ENCODE measurements around the gene F12.
A peak's percentile ranks its signal among the peaks of the same experiment; 100 is the strongest.

The F12 gene

DNA sequence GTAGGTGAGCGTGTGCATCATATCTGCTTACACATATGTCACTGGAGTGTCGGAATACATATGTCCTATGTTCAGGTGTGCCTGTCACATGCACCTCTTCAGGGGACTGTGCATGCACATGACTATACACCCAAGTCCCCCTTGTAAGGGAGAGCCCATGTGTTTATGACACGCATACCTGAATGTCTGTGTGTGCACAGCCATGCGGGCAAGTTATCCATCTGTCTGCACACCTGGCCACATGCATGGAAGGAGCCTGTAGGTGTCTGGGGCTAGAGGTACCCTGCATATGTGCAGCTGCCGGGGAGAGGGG lies 52.3 kb downstream of the F12 start:
- H2BK12ac ChIP-seq (ENCODE audit: low read length), result no peak overlapping the region
- H3K27ac ChIP-seq (ENCODE audit: low read depth, low read length), result no peak overlapping the region
- no peak overlapping the region for H3K18ac ChIP-seq (ENCODE audit: low read length)
- H2BK5ac ChIP-seq (ENCODE audit: low read depth, low read length, poor library complexity), result no peak overlapping the region
- no peaks in the 10 kb centered on the region for H3K36me3 ChIP-seq (ENCODE audit: control insufficient read depth in 1 of 2, insufficient read depth in 2 of 2, low read length in 2 of 2)
- H3K4me3 ChIP-seq (ENCODE audit: low read depth, low read length), result no peak overlapping the region
- no peak overlapping the region for H4K8ac ChIP-seq (ENCODE audit: low read depth, low read length)
- no peak overlapping the region for H3K23ac ChIP-seq (ENCODE audit: low read length)
- no CpG with 5 or more reads among the region's 5 CpGs for WGBS (ENCODE audit: extremely low coverage, insufficient coverage, insufficient read length)
- no peaks in the 10 kb centered on the region for H3K79me2 ChIP-seq (ENCODE audit: control insufficient read depth, insufficient read depth, low read length, poor library complexity)
- H3K9ac ChIP-seq (ENCODE audit: low read length), result no peak overlapping the region
- no peaks in the 10 kb centered on the region for H3K9me3 ChIP-seq (ENCODE audit: insufficient read depth, low read depth, low read length)
- peaks cover 1 to 2% of the 10 kb centered on the region in 2 experiments for H3K4me1 ChIP-seq (ENCODE audit: control insufficient read depth in 1 of 2, insufficient read depth in 2 of 2, low read length in 2 of 2)
- H3K4ac ChIP-seq (ENCODE audit: low read depth, low read length), result no peak overlapping the region
- H2AFZ ChIP-seq (ENCODE audit: insufficient read depth, low read length, poor library complexity), result no peak overlapping the region
- H3K14ac ChIP-seq (ENCODE audit: low read length), result no peak overlapping the region
- H3K27me3 ChIP-seq (ENCODE audit: insufficient read depth, low read length), result no peaks in the 10 kb centered on the region
- DNase-seq, result peak; percentile 54 to 73
- peaks cover under 1% of the 10 kb centered on the region for H3K79me1 ChIP-seq (ENCODE audit: low read length)
- H2AK5ac ChIP-seq (ENCODE audit: low read length), result no peak overlapping the region
- H2BK120ac ChIP-seq (ENCODE audit: insufficient read depth, low read length, poor library complexity), result no peak overlapping the region
- H3K4me2 ChIP-seq (ENCODE audit: low read length), result no peak overlapping the region
- no peak overlapping the region for H4K91ac ChIP-seq (ENCODE audit: low read depth, low read length)
- H4K12ac ChIP-seq (ENCODE audit: low read depth, low read length), result no peak overlapping the region

DNA sequence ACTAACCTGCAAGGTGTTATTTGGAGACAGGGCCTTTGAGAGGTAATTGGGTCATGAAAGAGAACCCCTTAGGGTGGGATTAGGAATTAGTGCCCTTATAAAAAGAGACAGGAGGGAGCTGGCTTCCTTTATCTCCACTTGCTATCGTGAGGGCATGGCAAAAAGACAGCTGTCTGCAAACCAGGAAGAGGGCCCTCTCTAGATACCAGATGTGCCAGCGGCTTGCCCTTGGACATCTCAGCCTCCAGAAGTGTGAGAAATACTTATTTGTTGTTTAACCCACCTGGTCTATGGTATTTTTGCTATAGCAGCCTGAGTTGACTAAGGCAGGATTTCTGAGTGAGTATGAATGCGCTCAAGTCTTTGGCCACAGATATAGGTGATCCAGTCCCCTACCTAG lies 52.6 kb downstream of the F12 start:
- peaks cover 3% of the 10 kb centered on the region for H3K79me1 ChIP-seq (ENCODE audit: low read length)
- no peaks in the 10 kb centered on the region for H3K27me3 ChIP-seq (ENCODE audit: insufficient read depth, low read length)
- H2AK5ac ChIP-seq (ENCODE audit: low read length), result no peak overlapping the region
- no peak overlapping the region for H3K14ac ChIP-seq (ENCODE audit: low read length)
- H3K4me2 ChIP-seq (ENCODE audit: low read length), result no peak overlapping the region
- no peak overlapping the region for H3K4me3 ChIP-seq (ENCODE audit: low read depth, low read length)
- no peaks in the 10 kb centered on the region for H3K9me3 ChIP-seq (ENCODE audit: insufficient read depth, low read depth, low read length)
- H3K4ac ChIP-seq (ENCODE audit: low read depth, low read length), result no peak overlapping the region
- peaks cover 1% of the 10 kb centered on the region for H3K79me2 ChIP-seq (ENCODE audit: control insufficient read depth, insufficient read depth, low read length, poor library complexity)
- no peak overlapping the region for H3K23ac ChIP-seq (ENCODE audit: low read length)
- no peak overlapping the region for H3K27ac ChIP-seq (ENCODE audit: low read depth, low read length)
- no peak overlapping the region for H2AFZ ChIP-seq (ENCODE audit: insufficient read depth, low read length, poor library complexity)
- H2BK5ac ChIP-seq (ENCODE audit: low read depth, low read length, poor library complexity), result no peak overlapping the region
- no peak overlapping the region for H2BK12ac ChIP-seq (ENCODE audit: low read length)
- H3K9ac ChIP-seq (ENCODE audit: low read length), result no peak overlapping the region
- no peak overlapping the region for H2BK120ac ChIP-seq (ENCODE audit: insufficient read depth, low read length, poor library complexity)
- no peak overlapping the region for H4K8ac ChIP-seq (ENCODE audit: low read depth, low read length)
- H4K12ac ChIP-seq (ENCODE audit: low read depth, low read length), result no peak overlapping the region
- WGBS (ENCODE audit: extremely low coverage, insufficient coverage, insufficient read length), result no CpG with 5 or more reads among the region's 3 CpGs
- no peak overlapping the region for H3K18ac ChIP-seq (ENCODE audit: low read length)
- peaks cover 3 to 4% of the 10 kb centered on the region in 2 experiments for H3K4me1 ChIP-seq (ENCODE audit: control insufficient read depth in 1 of 2, insufficient read depth in 2 of 2, low read length in 2 of 2)
- H4K91ac ChIP-seq (ENCODE audit: low read depth, low read length), result no peak overlapping the region
- H3K36me3 ChIP-seq (ENCODE audit: control insufficient read depth in 1 of 2, insufficient read depth in 2 of 2, low read length in 2 of 2), result no peaks in the 10 kb centered on the region
- DNase-seq, result no peak

DNA sequence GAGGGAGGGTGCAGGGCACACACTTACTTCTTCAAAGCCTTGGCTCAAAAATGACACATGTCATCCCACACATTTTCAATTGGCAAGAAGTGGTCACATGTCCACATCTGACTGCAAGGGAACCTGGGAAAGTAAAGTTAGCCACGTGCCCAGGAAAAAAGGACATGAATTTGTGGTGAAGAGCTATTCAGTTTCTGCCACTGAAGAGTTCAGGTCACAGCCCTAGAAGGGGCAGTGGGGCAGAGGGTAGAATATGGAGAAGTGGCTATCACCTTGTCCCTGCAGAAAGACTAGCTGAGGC lies 53.5 kb downstream of the F12 start:
- Histone ChIP-seq H3K27me3 (ENCODE audit: insufficient read depth, low read length) (no peaks in the 10 kb centered on the region), H3K4me3 (ENCODE audit: low read depth, low read length) (no peak overlapping the region), H4K91ac (ENCODE audit: low read depth, low read length) (no peak overlapping the region), H3K79me2 (ENCODE audit: control insufficient read depth, insufficient read depth, low read length, poor library complexity) (peaks cover 9% of the 10 kb centered on the region), H3K4ac (ENCODE audit: low read depth, low read length) (no peak overlapping the region), H3K4me1 (ENCODE audit: control insufficient read depth in 1 of 2, insufficient read depth in 2 of 2, low read length in 2 of 2) (peaks cover 5 to 6% of the 10 kb centered on the region in 2 experiments), H2BK5ac (ENCODE audit: low read depth, low read length, poor library complexity) (no peak overlapping the region), H4K8ac (ENCODE audit: low read depth, low read length) (no peak overlapping the region), H2AK5ac (ENCODE audit: low read length) (no peak overlapping the region), H3K9ac (ENCODE audit: low read length) (no peak overlapping the region), H3K14ac (ENCODE audit: low read length) (no peak overlapping the region), H3K36me3 (ENCODE audit: control insufficient read depth in 1 of 2, insufficient read depth in 2 of 2, low read length in 2 of 2) (no peaks in the 10 kb centered on the region), H2BK12ac (ENCODE audit: low read length) (no peak overlapping the region), H2BK120ac (ENCODE audit: insufficient read depth, low read length, poor library complexity) (no peak overlapping the region), H2AFZ (ENCODE audit: insufficient read depth, low read length, poor library complexity) (no peak overlapping the region), H4K12ac (ENCODE audit: low read depth, low read length) (no peak overlapping the region), H3K4me2 (ENCODE audit: low read length) (no peak overlapping the region), H3K23ac (ENCODE audit: low read length) (no peak overlapping the region), H3K79me1 (ENCODE audit: low read length) (peaks cover 10% of the 10 kb centered on the region), H3K27ac (ENCODE audit: low read depth, low read length) (no peak overlapping the region), H3K9me3 (ENCODE audit: insufficient read depth, low read depth, low read length) (no peaks in the 10 kb centered on the region), H3K18ac (ENCODE audit: low read length) (no peak overlapping the region)
- WGBS (ENCODE audit: extremely low coverage, insufficient coverage, insufficient read length), result no CpG with 5 or more reads among the region's 1 CpG
- DNase-seq, result no peak

DNA sequence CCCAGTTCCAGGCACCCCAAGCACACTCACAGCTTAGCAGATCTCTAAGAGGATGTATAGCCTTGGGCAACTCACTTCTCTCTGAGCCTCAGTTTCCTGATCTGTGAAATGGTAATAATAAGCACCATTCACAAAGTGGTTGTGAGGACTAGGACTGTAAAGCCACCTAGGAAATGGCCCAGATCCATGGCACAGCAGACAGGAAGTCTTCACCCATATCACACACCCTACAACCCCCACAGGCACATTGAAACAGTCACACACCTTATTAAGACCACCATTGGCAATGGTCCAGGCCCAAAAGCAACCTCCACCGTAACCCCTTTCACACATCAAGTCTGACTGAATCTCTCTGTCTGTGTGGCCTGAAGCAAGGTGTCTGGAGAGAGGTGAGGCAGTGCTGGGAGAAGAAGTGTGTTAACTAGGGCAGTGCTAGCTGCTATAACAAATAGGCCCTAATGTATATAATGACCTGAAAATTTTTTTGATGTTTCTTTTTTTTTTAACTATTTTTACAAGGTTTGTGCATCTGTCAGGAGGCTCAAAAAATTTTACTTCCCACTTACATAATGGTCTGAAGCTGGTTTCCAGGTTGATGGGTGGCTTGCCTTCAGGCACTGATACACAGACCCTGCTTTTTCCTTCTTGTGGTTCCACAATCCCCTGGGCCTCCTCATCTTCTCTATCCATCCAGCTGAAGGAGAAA lies 54.0 kb downstream of the F12 start:
- peaks cover 10% of the 10 kb centered on the region for H3K79me1 ChIP-seq (ENCODE audit: low read length)
- no peak overlapping the region for H4K91ac ChIP-seq (ENCODE audit: low read depth, low read length)
- no peak overlapping the region for H2BK12ac ChIP-seq (ENCODE audit: low read length)
- H3K4me2 ChIP-seq (ENCODE audit: low read length), result no peak overlapping the region
- H3K36me3 ChIP-seq (ENCODE audit: control insufficient read depth in 1 of 2, insufficient read depth in 2 of 2, low read length in 2 of 2), result no peaks in the 10 kb centered on the region
- DNase-seq, result no peak
- H3K4me3 ChIP-seq (ENCODE audit: low read depth, low read length), result no peak overlapping the region
- H3K23ac ChIP-seq (ENCODE audit: low read length), result no peak overlapping the region
- no peak overlapping the region for H2AK5ac ChIP-seq (ENCODE audit: low read length)
- no peak overlapping the region for H3K14ac ChIP-seq (ENCODE audit: low read length)
- no peak overlapping the region for H4K8ac ChIP-seq (ENCODE audit: low read depth, low read length)
- peaks cover 11% of the 10 kb centered on the region for H3K79me2 ChIP-seq (ENCODE audit: control insufficient read depth, insufficient read depth, low read length, poor library complexity)
- H3K27me3 ChIP-seq (ENCODE audit: insufficient read depth, low read length), result no peaks in the 10 kb centered on the region
- H3K18ac ChIP-seq (ENCODE audit: low read length), result no peak overlapping the region
- H2AFZ ChIP-seq (ENCODE audit: insufficient read depth, low read length, poor library complexity), result no peak overlapping the region
- H3K4me1 ChIP-seq (ENCODE audit: control insufficient read depth in 1 of 2, insufficient read depth in 2 of 2, low read length in 2 of 2), result peaks cover 8 to 10% of the 10 kb centered on the region in 2 experiments
- H2BK120ac ChIP-seq (ENCODE audit: insufficient read depth, low read length, poor library complexity), result no peak overlapping the region
- no CpG with 5 or more reads among the region's 1 CpG for WGBS (ENCODE audit: extremely low coverage, insufficient coverage, insufficient read length)
- no peak overlapping the region for H3K4ac ChIP-seq (ENCODE audit: low read depth, low read length)
- H4K12ac ChIP-seq (ENCODE audit: low read depth, low read length), result no peak overlapping the region
- no peak overlapping the region for H3K9ac ChIP-seq (ENCODE audit: low read length)
- no peak overlapping the region for H3K27ac ChIP-seq (ENCODE audit: low read depth, low read length)
- no peak overlapping the region for H2BK5ac ChIP-seq (ENCODE audit: low read depth, low read length, poor library complexity)
- no peaks in the 10 kb centered on the region for H3K9me3 ChIP-seq (ENCODE audit: insufficient read depth, low read depth, low read length)
